Upper lobe of left lung (tissue), 6 donors: Measurements from ENCODE around the gene PIH1D1. TPM values are rescaled to one million over a fixed set of nuclear protein-coding genes. Genes with fewer than 3 reads are reported as not detected.
"Not testable (repeated sequence)": the region's sequence is repeated elsewhere in the genome, so short reads cannot be mapped to it uniquely, and the experiment has no call there.

Experiments used
- ATAC-seq, 2 donors: fragments of 200-7000 bp; cut with Tn5 transposase; one replicate each; pipeline ENCODE4 v1.9.1; 2022; ENCODE audit warnings: mild to moderate bottlenecking in 2 of 2, moderate library complexity in 2 of 2; ENCODE audit not compliant: low FRiP score in 2 of 2
- DNase-seq, 2 donors: peaks; one replicate each; pipeline ENCODE4 v3.0.0-alpha.2; 2019 to 2020
- H3K27ac ChIP-seq, 4 donors: fragments of 200-600 bp; sonication (generic); one replicate each; pipeline ENCODE4 v1.5.1; 2016 to 2019
- H3K27me3 ChIP-seq, 4 donors: fragments of 200-600 bp; sonication (generic); one replicate each; pipeline ENCODE4 v1.5.1; 2017 to 2019
- H3K36me3 ChIP-seq, 4 donors: fragments of 200-600 bp; sonication (generic); one replicate each; pipeline ENCODE4 v1.5.1; 2016 to 2019
- H3K4me1 ChIP-seq, 4 donors: fragments of 200-600 bp; sonication (generic); one replicate each; pipeline ENCODE4 v1.5.1; 2018 to 2019
- H3K4me3 ChIP-seq, 4 donors: fragments of 200-600 bp; sonication (generic); one replicate each; pipeline ENCODE4 v1.5.1; 2017 to 2019; ENCODE audit warnings: mild to moderate bottlenecking in 2 of 4, moderate library complexity in 1 of 4
- H3K9me3 ChIP-seq, 4 donors: fragments of 200-600 bp; sonication (generic); one replicate each; pipeline ENCODE4 v1.5.1; 2018 to 2019
- CTCF ChIP-seq, 6 experiments: fragments of 450-650 bp in 4 of 6; fragments of 200-600 bp in 2 of 6; sonication (generic) in 2 of 6; IDR thresholded peaks; one replicate each; pipeline ENCODE4 v1.5.1; 2016 to 2019; ENCODE audit warnings: antibody characterized with exemption in 6 of 6
- EP300 ChIP-seq, 4 donors: sonication (generic); formaldehyde crosslinking; IDR thresholded peaks; one replicate each; pipeline ENCODE4 v1.5.1; 2017; ENCODE audit warnings: antibody characterized with exemption in 4 of 4, control low read depth in 2 of 4
- POLR2A ChIP-seq, 4 donors: fragments of 450-650 bp; IDR thresholded peaks; one replicate each; pipeline ENCODE4 v1.5.1; 2016 to 2017; ENCODE audit warnings: antibody characterized with exemption in 4 of 4, mild to moderate bottlenecking in 2 of 4
- POLR2AphosphoS5 ChIP-seq, 2 donors: sonication (generic); formaldehyde crosslinking; IDR thresholded peaks; one replicate each; pipeline ENCODE4 v1.5.1; 2017; ENCODE audit warnings: antibody characterized with exemption in 2 of 2
- WGBS, 2 donors: methylation state at CpG; one replicate each; pipeline ENCODE4 v1.1.5; 2017 to 2018; 5-methylcytosine and 5-hydroxymethylcytosine counted together
- total RNA-seq, 6 donors: library from RNA; depleted of rRNA in 4 of 6; stranded (reverse); fragments of >200 nt in 4 of 6; gene quantifications; one replicate each; pipeline versions ENCODE4 v1.1.0 to v1.2.1, GENCODE V29; 2016 to 2021
- donor health status: DM: no; HTN: no; CAD: no; lungs with moderate emphysema.
- donor health status: DM: no; HTN: yes; CAD: no; lungs with severe emphysema.

Gene PIH1D1
- total RNA-seq, 6 donors from 2014 or later: 59.5 to 120 (median 72.8) TPM

- ATAC-seq: no peak
Measured at GRCh38 chr19:49463960-49464740, 12.5 kb upstream of the PIH1D1 start.

GRCh38 chr19:49462492-49462891, 10.9 kb upstream of the PIH1D1 start:
- Histone ChIP-seq H3K27me3 (no peaks in the 10 kb centered on the region), H3K4me1 (peaks cover 0 to 9% (median 8%) of the 10 kb centered on the region in 4 donors), H3K36me3 (peaks cover 0 to 63% (median 40%) of the 10 kb centered on the region in 4 donors), H3K9me3 (no peaks in the 10 kb centered on the region), H3K4me3 (no peak overlapping the region), H3K27ac (no peak overlapping the region)
- no peak for ATAC-seq
- peak in 1 of 2 donors; percentile 67 for DNase-seq
- WGBS, 2 donors: 85 to 94% methylated on average over 9 to 12 of the region's 12 CpGs
- no peak for TF ChIP-seq EP300 (IDR thresholded peaks at IDR 0.05)
- no peak for TF ChIP-seq POLR2AphosphoS5 (IDR thresholded peaks at IDR 0.05)
- TF ChIP-seq POLR2A (IDR thresholded peaks at IDR 0.05): no peak
- TF ChIP-seq CTCF (IDR thresholded peaks at IDR 0.05): no peak

More at GRCh38 chr19:49463960-49464740, 12.5 kb upstream of the PIH1D1 start:
- Histone ChIP-seq H3K27me3 (no peaks in the 10 kb centered on the region), H3K27ac (no peak overlapping the region), H3K4me3 (no peak overlapping the region), H3K4me1 (peaks cover 0 to 11% (median 9%) of the 10 kb centered on the region in 4 donors), H3K36me3 (peaks cover 0 to 60% (median 40%) of the 10 kb centered on the region in 4 donors), H3K9me3 (no peaks in the 10 kb centered on the region)
- no peak for TF ChIP-seq EP300 (IDR thresholded peaks at IDR 0.05)
- TF ChIP-seq POLR2AphosphoS5 (IDR thresholded peaks at IDR 0.05): no peak
- no peak for TF ChIP-seq POLR2A (IDR thresholded peaks at IDR 0.05)
- no peak for TF ChIP-seq CTCF (IDR thresholded peaks at IDR 0.05)
- DNase-seq: peak in 1 of 2 donors; percentile 80
- WGBS, 2 donors: 94 to 96% methylated on average over 30 to 37 of the region's 39 CpGs

- no peak overlapping the region for H3K4me3 ChIP-seq
- H3K36me3 ChIP-seq: peaks cover 0 to 60% (median 37%) of the 10 kb centered on the region in 4 donors
- H3K4me1 ChIP-seq: peaks cover 0 to 9% (median 8%) of the 10 kb centered on the region in 4 donors
- WGBS, 2 donors: 99% methylated on average over 25 to 27 of the region's 37 CpGs
- H3K9me3 ChIP-seq: no peaks in the 10 kb centered on the region
- DNase-seq (peak in 1 of 2 donors; percentile 77), ATAC-seq (no peak)
- no peak overlapping the region for H3K27ac ChIP-seq
- TF ChIP-seq EP300 (IDR thresholded peaks at IDR 0.05) (no peak), CTCF (IDR thresholded peaks at IDR 0.05) (no peak), POLR2AphosphoS5 (IDR thresholded peaks at IDR 0.05) (no peak), POLR2A (IDR thresholded peaks at IDR 0.05) (no peak)
- H3K27me3 ChIP-seq: no peaks in the 10 kb centered on the region
Measured at GRCh38 chr19:49461656-49462055, 10.0 kb upstream of the PIH1D1 start.

- not testable (repeated sequence) for DNase-seq, H3K4me1 ChIP-seq, H3K4me3 ChIP-seq, H3K9me3 ChIP-seq, H3K27ac ChIP-seq, H3K27me3 ChIP-seq, ATAC-seq
- WGBS, 2 donors: no CpG with 5 or more reads among the region's 1 CpG
- H3K36me3 ChIP-seq: peaks cover 0 to 55% (median 35%) of the 10 kb centered on the region in 4 donors
Measured at GRCh38 chr19:49461130-49461529, 9.5 kb upstream of the PIH1D1 start.

GRCh38 chr19:49459388-49459787, 7.8 kb upstream of the PIH1D1 start:
- TF ChIP-seq POLR2AphosphoS5 (IDR thresholded peaks at IDR 0.05) (no peak), POLR2A (IDR thresholded peaks at IDR 0.05) (no peak), CTCF (IDR thresholded peaks at IDR 0.05) (no peak), EP300 (IDR thresholded peaks at IDR 0.05) (no peak)
- DNase-seq: no peak
- no peak overlapping the region for H3K27ac ChIP-seq
- no peaks in the 10 kb centered on the region for H3K9me3 ChIP-seq
- no peak overlapping the region for H3K4me3 ChIP-seq
- peaks cover 0 to 38% (median 23%) of the 10 kb centered on the region in 4 donors for H3K36me3 ChIP-seq
- WGBS, 2 donors: 94 to 96% methylated on average over 10 to 11 of the region's 12 CpGs
- peaks cover 2 to 14% (median 12%) of the 10 kb centered on the region in 4 donors for H3K4me1 ChIP-seq
- no peaks in the 10 kb centered on the region for H3K27me3 ChIP-seq
- ATAC-seq: no peak
